Activated T-cell treated with anti-CD3 and anti-CD28 coated beads for 4 hours (primary cell): ENCODE data around the gene TTC32.
A peak's percentile ranks its signal among the peaks of the same experiment; 100 is the strongest.

ENCODE experiments used
- DNase-seq: peaks from one replicate; pipeline ENCODE4 v3.0.0-alpha.2; 2020

Gene TTC32

DNA sequence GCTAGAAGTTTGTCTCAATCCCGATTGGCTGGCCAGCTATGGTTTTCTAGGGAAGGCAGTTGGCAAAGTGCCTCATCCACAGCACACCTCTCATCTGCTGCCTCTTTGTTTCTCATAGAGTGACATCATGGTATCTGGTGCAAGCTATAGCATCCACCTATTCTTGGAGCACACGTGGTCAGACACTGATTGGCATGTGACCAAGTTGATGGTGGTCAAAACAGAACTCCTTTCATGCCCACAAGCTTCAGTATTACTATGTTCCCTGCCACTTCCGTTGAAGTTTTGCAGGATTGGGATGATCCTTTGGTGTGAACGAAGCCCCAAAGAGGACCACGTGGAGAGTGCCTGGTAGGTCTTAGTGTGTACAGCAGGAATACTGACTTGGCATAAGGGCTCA is 28.8 kb downstream of the TTC32 start:
- DNase-seq, result no peak

GRCh38 chr2:19872302-19872701 is 29.5 kb downstream of the TTC32 start:
- no peak for DNase-seq

DNA sequence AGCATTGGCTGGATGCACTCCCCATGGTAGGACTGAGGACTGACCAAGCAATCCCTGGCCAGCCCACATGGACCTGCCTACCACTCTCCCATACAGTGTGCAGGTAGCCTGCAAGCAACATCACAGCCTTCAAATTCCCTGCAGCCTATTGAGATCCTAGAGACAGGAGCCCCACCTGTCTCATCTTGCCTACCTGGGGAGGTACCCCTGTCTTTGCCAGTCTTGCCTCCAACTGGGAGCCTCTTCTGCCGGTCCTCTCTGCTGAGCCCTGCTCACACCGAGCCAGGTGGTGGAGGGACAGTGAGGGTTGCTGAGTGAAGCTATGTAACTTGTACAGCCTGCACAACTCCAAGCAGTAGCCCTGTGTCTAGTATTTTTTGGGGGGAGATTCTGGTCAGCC is 29.9 kb downstream of the TTC32 start:
- DNase-seq, result no peak

DNA sequence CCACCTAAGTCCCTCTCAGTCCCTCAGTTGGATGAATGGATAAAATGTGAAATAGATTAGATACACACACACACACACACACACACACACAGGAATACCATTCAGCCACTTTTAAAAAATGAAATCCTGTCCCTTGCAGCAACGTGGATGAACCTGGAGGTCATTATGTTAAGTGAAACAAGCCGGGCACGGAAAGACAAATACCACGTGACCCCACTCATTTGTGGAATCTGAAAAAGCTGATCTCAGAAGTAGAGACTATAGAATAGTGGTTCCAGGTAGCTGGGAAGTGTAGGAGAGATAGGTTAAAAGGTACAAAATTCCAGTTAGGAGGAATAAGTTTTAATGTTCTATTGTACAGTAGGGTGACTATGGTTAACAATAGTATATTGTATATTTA is 31.0 kb downstream of the TTC32 start:
- DNase-seq, result no peak

DNA sequence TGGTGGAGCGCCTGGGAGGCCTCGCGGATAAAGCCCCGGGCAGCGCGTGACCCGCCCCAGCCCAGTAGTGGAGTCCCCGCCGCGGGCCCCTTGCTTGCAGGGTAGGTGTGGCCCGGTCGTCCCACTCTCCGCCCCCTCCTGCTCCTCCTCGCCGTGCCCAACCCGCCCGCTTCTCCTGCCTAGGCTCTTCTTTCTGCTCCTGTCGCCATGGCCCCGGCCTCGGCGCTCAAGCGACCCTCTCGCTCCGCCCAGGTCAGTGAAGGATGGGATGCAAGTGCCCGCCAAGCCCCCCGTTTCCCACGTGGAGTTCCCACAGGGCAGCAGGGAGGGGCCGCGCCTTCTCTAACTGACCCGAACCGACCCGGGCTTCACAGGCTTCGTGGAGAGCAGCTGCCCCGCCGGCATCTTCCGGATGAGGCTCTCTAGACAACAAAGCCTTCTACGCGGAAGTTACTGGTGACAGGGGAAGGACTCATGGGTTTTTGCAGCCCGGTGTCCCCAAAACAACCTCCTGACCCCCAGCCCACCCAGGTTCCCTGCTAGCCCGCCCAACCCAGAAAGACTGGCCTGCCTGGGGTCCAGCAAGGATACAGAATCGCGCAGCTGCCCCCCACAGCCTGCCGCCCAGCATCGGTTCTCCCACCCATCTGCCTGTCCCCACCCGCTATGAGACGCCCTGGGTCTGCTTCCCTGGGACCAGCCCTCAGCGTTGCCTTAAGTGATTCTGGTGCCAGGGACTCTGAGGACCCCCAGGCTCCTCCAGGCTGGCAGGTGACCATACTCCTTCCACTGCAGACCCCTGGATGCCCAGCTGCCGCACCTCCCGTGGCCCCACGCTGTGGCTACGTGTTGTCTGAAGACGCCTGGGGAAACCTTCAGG is 32.8 kb downstream of the TTC32 start:
- peak; percentile 50 for DNase-seq

GRCh38 chr2:19868224-19868623 is 33.6 kb downstream of the TTC32 start:
- DNase-seq, result no peak

- no peak for DNase-seq
Measured at GRCh38 chr2:19866771-19867170, 35.0 kb downstream of the TTC32 start.

DNA sequence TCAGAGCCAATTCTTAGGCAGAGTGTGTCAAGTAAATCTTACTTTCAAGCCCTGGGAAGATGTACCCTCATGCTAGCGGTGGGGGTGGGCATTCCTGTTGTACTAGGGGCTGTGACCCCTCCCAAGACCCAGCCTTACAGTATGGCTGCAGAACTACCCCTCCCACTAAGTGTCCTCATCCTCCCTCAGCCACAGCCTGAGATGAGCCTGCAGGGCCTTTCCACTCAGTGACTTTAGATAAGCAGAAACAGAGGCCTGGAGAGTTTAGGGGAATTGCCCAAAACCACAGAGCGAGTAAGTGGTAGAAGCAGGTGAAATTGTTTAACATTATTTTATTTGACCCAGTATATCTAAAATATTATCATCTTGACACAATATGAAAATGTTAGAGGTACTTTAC is 36.6 kb downstream of the TTC32 start:
- no peak for DNase-seq

GRCh38 chr2:19864381-19864780 is 37.4 kb downstream of the TTC32 start:
- DNase-seq, result no peak

DNA sequence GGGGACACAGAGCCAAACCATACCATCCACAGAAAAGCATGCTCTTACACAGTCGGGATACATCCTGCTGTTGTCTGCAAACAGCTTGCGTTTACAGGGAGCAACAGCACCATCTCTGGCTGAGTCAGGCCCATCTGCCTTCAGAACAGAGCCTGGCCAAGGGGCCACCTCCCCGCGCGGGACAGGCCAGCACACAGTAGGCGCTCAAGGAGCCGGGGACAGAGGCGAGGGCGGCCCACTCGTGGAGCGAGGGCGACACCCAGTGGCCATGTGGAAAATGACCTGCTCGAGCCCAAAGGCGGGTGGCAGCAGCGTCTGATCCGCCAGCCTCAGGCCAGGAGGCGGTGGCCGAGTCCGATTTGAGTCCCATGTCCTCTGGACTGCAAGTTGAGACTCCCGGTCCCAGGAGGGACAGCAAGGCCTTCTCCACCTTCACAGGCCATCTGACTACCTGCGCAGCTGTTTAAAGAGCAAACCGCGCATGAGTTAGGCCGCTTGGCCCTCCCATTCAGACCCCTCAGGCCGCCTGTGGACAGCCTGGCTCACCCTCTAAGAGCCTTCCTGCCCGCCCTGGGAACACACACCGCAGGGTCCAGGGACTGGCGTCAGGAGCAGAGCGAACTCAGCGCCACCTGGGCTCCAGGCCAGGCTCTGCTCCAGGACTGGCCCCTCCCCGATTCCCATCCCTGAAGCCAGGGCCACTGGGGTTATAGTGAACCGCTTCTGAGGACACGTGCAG is 38.3 kb downstream of the TTC32 start:
- DNase-seq, result peak; percentile 54

GRCh38 chr2:19861813-19862212 is 40.0 kb downstream of the TTC32 start:
- DNase-seq, result no peak

- no peak for DNase-seq
Measured at GRCh38 chr2:19860022-19860421, 41.8 kb downstream of the TTC32 start.

GRCh38 chr2:19859565-19859964 is 42.2 kb downstream of the TTC32 start:
- no peak for DNase-seq

DNA sequence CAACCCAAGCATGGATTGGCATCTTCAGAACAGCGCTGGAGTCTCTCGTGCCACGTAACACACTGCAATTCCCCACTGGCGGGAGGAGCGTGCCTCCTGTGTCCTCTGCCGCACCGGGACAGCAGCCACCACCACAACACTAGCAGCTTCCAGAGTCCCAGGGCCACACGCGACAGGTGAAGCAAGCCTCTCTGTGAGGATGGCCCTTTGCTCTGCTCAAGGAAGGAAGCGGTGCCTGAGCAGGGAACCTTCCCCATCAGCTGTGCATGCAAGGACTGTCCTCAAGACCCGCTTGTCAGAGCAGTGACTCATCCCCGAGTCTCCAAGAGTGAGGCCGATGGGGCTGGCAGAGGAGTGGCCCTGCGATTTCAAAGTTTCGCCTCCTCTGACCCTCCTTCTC is 44.0 kb downstream of the TTC32 start:
- no peak for DNase-seq

DNA sequence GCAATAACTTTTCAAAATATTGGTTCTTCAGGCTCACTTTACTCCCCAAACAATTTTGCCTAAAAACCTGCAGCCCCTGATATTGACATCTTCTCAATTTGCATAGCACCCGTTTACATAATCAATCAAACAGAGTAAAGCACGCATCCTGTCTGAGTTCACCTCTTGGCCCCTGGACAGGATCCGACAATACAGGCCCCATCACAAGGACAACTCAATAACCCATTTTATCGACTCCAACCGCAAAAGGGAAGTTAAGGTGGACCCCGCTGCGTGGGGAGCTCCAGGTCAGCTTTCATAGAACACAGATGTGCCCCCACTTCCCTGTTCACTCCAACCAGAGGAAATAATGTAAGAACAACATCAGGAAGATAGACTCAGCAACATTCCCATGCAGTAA is 44.7 kb downstream of the TTC32 start:
- no peak for DNase-seq

DNA sequence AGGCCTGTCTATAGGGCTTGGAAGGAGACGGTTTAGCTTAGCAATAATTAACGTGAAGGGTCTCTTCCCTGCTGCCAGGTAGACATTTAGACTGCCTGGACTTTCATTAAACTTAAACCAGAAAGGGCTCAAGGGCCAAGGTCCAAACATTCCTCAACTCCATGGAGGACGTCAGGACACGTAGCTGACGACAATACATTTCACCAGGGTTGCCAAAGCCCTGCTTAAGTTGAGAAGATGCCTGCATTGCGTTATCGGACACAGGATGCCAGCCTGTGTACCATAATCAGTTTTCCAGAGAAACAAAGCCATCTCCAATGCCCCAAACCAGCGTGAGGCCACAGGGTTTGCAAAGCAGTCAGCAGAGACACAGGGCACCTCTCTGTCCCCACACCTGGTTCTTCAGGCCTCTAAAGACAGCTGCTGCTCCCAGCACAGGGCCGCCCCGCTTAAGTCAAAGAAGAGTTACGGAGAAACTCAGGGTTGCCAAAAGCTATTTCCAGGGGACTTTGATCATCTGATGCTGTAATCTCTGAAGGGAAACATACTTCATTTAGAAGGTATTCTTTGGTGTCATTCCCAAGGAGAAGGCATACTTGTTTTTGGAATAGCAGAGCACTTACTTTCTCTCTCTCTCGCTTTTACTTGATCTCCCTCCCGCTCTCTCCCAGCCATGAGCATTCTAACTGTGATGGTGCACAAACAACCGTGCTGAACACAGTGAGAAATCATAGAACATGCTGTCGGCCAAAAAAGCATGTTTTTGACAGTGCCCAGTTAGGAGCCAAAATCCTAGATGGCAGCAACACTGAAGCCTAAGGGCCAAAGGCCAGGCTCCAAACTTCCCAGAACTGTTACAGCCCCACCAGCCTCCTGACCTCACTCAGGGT is 46.0 kb downstream of the TTC32 start:
- DNase-seq, result no peak

GRCh38 chr2:19854596-19855541 is 46.9 kb downstream of the TTC32 start:
- DNase-seq, result no peak

DNA sequence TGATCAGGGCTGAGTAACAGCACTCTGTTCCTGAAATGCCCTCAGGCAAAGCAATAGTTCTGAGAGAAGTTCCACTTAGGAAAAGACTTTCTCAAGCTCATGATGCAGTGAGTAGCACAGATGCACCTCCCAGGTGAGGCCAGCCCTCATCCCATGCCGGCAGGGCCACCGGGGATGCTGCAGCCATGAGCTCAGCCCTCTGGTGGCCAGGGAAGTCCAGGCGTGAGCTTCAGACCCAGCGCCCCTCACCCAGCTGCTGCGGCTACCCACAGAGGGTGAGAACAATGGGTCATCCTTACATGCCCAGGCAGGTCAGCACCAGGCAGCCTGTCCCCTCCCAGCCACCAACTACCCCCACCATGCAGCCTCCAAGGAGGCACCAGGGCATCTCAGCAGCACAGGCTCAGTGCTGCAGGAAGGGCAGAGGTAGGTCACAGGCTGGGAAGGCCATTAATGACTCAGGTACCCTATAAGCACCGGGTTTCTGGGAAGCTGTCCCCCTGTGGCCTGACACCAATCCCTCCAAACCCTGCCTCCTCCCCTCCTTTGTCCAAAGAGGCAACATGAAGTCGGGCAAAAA is 50.6 kb downstream of the TTC32 start:
- DNase-seq, result no peak

GRCh38 chr2:19850056-19851050 is 51.4 kb downstream of the TTC32 start:
- DNase-seq, result no peak

GRCh38 chr2:19848952-19849351 is 52.8 kb downstream of the TTC32 start:
- no peak for DNase-seq
